Osteoblast (primary cell): ENCODE measurements around the gene CBY1. TPM values are rescaled to one million over a fixed set of nuclear protein-coding genes. Genes with fewer than 3 reads are reported as not detected.

Source experiments
- DNase-seq: peaks from one replicate; pipeline ENCODE4 v3.0.0; 2011; ENCODE audit warnings: low spot score, mixed read lengths; ENCODE audit not compliant: insufficient read length; ENCODE audit errors: missing footprints
- H2AFZ ChIP-seq: 2 replicates; pipeline ENCODE4 v1.6.0; 2011; ENCODE audit warnings: mild to moderate bottlenecking, low read length
- H3K27ac ChIP-seq: 2 replicates; pipeline ENCODE4 v1.5.1; 2011; ENCODE audit warnings: mild to moderate bottlenecking, low read depth, low read length, moderate library complexity
- H3K27me3 ChIP-seq: 2 replicates; pipeline ENCODE4 v1.6.0; 2012; ENCODE audit warnings: mild to moderate bottlenecking, control low read depth, inconsistent platforms, low read length, moderate library complexity; ENCODE audit not compliant: insufficient read depth
- H3K36me3 ChIP-seq: 2 replicates; pipeline ENCODE4 v1.5.1; 2011; ENCODE audit warnings: mild to moderate bottlenecking, low read length, control low read depth, moderate library complexity; ENCODE audit not compliant: insufficient read depth
- H3K4me1 ChIP-seq: 2 replicates; pipeline ENCODE4 v1.5.1; 2011; ENCODE audit warnings: mild to moderate bottlenecking, low read length, control low read depth, moderate library complexity; ENCODE audit not compliant: insufficient read depth
- H3K4me2 ChIP-seq: 2 replicates; pipeline ENCODE4 v1.6.0; 2011; ENCODE audit warnings: mild to moderate bottlenecking, low read length; ENCODE audit not compliant: insufficient read depth
- H3K4me3 ChIP-seq: fragments of 200-600 bp; sonication (generic); 3 replicates; pipeline ENCODE4 v1.5.1; 2012; ENCODE audit warnings: mild to moderate bottlenecking, low read length, inconsistent platforms; ENCODE audit not compliant: insufficient read depth
- H3K79me2 ChIP-seq: 2 replicates; pipeline ENCODE4 v1.6.0; 2012; ENCODE audit warnings: mild to moderate bottlenecking, low read length, control low read depth, inconsistent platforms; ENCODE audit not compliant: insufficient read depth
- H3K9me3 ChIP-seq: 2 replicates; pipeline ENCODE4 v1.5.1; 2011; ENCODE audit warnings: low read depth, low read length, control low read depth
- H4K20me1 ChIP-seq: 2 replicates; pipeline ENCODE4 v1.6.0; 2012; ENCODE audit warnings: mild to moderate bottlenecking, low read length, control low read depth; ENCODE audit not compliant: insufficient read depth
- total RNA-seq: library from RNA; depleted of rRNA; stranded (reverse); fragments of >200 nt; gene quantifications from 2 replicates; pipeline ENCODE4 v1.2.3, GENCODE V29; 2012
- TF ChIP-seq, protein P1 (sequence below): IDR thresholded peaks from 2 replicates; pipeline ENCODE4 v1.5.1; 2011; ENCODE audit warnings: mild to moderate bottlenecking, low read depth, low read length, moderate library complexity; ENCODE audit errors: extremely low read depth

CBY1 gene
- total RNA-seq, 1 donor: 13.8 TPM

DNA sequence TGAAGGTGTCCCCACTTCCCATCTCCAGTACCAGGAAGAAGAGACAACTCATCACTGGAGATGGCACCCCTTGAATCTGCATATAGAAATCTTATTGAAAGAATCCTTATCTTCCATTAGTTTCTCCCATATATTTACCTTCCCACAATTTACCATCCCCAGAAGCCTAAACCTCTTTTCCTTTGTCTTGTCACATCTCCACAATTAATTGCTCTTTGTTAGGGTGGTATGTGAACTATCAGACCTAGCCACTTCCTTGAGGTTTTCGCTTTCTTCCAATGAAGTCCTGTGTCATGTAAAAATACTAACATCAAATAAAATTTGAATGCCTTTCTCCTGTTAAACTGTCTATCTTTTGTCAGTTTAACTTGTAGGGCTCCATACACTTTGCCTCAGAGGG, 38.2 kb upstream of the CBY1 start:
- Histone ChIP-seq H3K79me2 (no peaks in the 10 kb centered on the region), H3K4me1 (no peaks in the 10 kb centered on the region), H3K4me2 (no peak overlapping the region), H2AFZ (no peak overlapping the region), H4K20me1 (no peaks in the 10 kb centered on the region), H3K4me3 (no peak overlapping the region), H3K9me3 (no peaks in the 10 kb centered on the region), H3K36me3 (no peaks in the 10 kb centered on the region), H3K27ac (no peak overlapping the region), H3K27me3 (no peaks in the 10 kb centered on the region)
- TF ChIP-seq, protein P1, sequence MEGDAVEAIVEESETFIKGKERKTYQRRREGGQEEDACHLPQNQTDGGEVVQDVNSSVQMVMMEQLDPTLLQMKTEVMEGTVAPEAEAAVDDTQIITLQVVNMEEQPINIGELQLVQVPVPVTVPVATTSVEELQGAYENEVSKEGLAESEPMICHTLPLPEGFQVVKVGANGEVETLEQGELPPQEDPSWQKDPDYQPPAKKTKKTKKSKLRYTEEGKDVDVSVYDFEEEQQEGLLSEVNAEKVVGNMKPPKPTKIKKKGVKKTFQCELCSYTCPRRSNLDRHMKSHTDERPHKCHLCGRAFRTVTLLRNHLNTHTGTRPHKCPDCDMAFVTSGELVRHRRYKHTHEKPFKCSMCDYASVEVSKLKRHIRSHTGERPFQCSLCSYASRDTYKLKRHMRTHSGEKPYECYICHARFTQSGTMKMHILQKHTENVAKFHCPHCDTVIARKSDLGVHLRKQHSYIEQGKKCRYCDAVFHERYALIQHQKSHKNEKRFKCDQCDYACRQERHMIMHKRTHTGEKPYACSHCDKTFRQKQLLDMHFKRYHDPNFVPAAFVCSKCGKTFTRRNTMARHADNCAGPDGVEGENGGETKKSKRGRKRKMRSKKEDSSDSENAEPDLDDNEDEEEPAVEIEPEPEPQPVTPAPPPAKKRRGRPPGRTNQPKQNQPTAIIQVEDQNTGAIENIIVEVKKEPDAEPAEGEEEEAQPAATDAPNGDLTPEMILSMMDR: no peak
- no peak for DNase-seq

DNA sequence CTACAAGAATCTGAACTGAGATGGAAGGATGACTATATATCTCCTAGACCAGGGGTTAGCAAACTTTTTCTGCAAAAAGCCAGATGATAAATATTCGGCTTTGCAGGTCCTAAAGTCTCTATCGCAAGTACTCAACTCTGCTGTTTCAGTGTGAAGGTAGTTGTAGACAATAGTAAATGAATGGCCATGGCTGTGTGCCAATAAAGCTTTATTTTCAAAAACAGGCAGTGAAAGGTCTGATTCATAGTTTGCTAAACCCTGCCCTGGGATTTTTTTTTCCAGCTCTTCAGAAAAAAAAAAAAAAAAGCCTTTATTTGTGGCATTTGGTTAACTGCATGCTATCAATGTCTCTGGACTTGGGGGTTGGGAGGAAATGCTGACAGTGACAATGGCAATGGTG, 37.8 kb upstream of the CBY1 start:
- Histone ChIP-seq H3K79me2 (no peaks in the 10 kb centered on the region), H3K27me3 (no peaks in the 10 kb centered on the region), H3K4me2 (no peak overlapping the region), H2AFZ (no peak overlapping the region), H3K4me1 (no peaks in the 10 kb centered on the region), H3K27ac (no peak overlapping the region), H3K4me3 (no peak overlapping the region), H3K9me3 (no peaks in the 10 kb centered on the region), H3K36me3 (no peaks in the 10 kb centered on the region), H4K20me1 (no peaks in the 10 kb centered on the region)
- no peak for DNase-seq
- TF ChIP-seq, protein P1: no peak

DNA sequence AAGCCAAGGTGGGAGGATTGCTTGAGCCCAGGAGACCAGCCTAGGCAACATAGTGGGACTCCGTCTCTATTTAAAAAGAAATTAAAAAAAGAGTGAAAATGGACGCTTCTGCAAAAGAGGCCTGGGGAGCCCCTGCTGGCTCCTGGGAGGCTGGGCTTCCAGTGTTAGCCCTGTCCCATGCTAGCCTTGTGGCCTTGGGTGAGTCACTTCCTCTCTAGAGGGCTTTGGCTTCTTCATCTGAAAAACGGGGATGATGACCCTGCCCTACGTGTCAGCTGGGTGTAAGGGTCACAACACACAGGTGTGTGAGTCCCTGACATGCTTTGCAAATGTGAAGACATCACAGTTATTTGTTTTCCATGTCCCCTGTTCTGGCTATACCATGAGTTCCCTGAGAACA, 33.1 kb upstream of the CBY1 start:
- Histone ChIP-seq H3K9me3 (no peaks in the 10 kb centered on the region), H3K27me3 (no peaks in the 10 kb centered on the region), H3K4me1 (no peaks in the 10 kb centered on the region), H3K79me2 (no peaks in the 10 kb centered on the region), H2AFZ (no peak overlapping the region), H3K4me3 (no peak overlapping the region), H3K27ac (no peak overlapping the region), H3K4me2 (no peak overlapping the region), H4K20me1 (no peaks in the 10 kb centered on the region), H3K36me3 (peaks cover 3% of the 10 kb centered on the region)
- TF ChIP-seq, protein P1: no peak
- DNase-seq: no peak

DNA sequence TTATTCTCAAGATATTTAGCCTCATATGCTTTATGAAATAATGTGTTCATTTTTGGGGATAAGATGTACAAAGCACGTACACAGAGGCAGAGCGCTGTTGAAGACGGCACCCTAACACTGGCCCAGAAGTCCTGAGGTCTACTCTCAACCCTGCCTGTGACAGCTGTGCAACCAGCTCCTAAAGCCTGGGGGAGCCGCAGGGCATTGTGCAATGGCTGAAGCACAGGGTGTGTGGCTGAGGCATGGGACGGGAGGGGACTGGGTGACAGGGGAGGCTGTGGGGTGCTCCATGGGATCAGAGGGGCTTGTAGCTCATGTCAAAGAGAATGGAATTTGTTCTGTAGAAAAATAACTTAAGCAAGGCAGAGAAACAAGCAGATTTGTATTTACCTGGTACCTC, 28.0 kb upstream of the CBY1 start:
- no peak overlapping the region for H3K4me2 ChIP-seq
- no peak for DNase-seq
- H3K79me2 ChIP-seq: no peaks in the 10 kb centered on the region
- H4K20me1 ChIP-seq: no peaks in the 10 kb centered on the region
- no peak overlapping the region for H3K27ac ChIP-seq
- no peaks in the 10 kb centered on the region for H3K9me3 ChIP-seq
- no peaks in the 10 kb centered on the region for H3K4me1 ChIP-seq
- H3K4me3 ChIP-seq: no peak overlapping the region
- no peaks in the 10 kb centered on the region for H3K27me3 ChIP-seq
- H2AFZ ChIP-seq: no peak overlapping the region
- TF ChIP-seq, protein P1: no peak
- H3K36me3 ChIP-seq: peaks cover 3% of the 10 kb centered on the region
